ENCODE results near the gene CDC14B. TPM values are rescaled to one million over a fixed set of nuclear protein-coding genes. Genes with fewer than 3 reads are reported as not detected.
"Not testable (repeated sequence)": the region's sequence is repeated elsewhere in the genome, so short reads cannot be mapped to it uniquely, and the experiment has no call there.

The CDC14B gene
- total RNA-seq, 1 donor from 2014 or later = 21.4 TPM

DNA sequence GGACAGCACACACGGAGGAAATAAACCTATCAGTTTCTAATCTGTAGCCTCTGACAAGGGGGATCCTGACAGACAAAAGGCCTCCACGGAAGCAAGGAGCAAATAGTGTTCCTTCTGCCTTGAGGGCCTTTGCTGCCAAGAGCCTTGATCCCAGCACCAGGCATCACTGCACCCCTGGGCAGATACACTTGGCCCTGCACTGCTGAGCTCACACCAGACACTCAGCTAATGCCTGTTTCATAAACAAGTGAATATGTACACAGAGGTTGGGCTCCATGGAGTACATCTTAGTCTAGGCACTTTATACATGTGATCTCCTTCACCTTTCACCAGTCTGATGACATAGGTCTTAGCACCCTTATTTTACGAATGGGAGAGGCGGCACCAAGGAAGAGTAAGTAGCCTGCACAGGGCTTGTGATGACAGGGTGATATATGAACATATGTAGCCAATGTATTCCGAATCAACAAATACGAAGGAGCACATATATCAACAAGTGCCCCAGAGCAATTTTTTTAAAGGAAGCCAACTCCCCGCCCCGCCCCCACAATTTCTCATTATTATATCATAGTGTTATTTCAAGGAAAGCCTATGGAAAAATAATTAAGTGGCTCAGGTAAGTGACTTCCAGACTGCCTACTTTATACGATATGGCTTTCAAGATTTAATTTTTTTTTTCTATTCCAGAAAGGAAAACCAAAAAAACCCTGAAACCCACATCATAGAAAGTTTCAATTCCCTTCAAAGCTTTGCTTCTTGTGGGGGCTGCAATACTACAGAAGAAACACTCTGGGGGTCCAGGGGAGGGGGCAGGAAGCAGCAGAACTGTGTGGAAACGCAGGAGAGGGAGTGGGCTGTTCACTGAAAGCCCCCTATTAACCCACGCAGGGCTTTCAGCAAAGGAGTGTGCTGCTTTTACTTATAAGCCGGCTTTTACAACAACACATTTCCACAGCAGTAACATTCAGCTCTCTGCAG is 32.0 kb downstream of the CDC14B start:
- Mint-ChIP-seq H3K27me3 (ENCODE audit: unreplicated experiment) (no peaks in the 10 kb centered on the region), H3K9me3 (ENCODE audit: unreplicated experiment) (no peaks in the 10 kb centered on the region), H3K4me3 (ENCODE audit: unreplicated experiment) (no peak overlapping the region), H3K27ac (ENCODE audit: unreplicated experiment) (no peak overlapping the region), H3K36me3 (ENCODE audit: low read depth, unreplicated experiment) (no peaks in the 10 kb centered on the region), H3K4me1 (ENCODE audit: unreplicated experiment) (peaks cover 2% of the 10 kb centered on the region)
- TF ChIP-seq, protein P1, sequence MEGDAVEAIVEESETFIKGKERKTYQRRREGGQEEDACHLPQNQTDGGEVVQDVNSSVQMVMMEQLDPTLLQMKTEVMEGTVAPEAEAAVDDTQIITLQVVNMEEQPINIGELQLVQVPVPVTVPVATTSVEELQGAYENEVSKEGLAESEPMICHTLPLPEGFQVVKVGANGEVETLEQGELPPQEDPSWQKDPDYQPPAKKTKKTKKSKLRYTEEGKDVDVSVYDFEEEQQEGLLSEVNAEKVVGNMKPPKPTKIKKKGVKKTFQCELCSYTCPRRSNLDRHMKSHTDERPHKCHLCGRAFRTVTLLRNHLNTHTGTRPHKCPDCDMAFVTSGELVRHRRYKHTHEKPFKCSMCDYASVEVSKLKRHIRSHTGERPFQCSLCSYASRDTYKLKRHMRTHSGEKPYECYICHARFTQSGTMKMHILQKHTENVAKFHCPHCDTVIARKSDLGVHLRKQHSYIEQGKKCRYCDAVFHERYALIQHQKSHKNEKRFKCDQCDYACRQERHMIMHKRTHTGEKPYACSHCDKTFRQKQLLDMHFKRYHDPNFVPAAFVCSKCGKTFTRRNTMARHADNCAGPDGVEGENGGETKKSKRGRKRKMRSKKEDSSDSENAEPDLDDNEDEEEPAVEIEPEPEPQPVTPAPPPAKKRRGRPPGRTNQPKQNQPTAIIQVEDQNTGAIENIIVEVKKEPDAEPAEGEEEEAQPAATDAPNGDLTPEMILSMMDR (IDR thresholded peaks at IDR 0.05; ENCODE audit: unreplicated experiment) = no peak
- DNase-seq (ENCODE audit: low spot score) = no peak

DNA sequence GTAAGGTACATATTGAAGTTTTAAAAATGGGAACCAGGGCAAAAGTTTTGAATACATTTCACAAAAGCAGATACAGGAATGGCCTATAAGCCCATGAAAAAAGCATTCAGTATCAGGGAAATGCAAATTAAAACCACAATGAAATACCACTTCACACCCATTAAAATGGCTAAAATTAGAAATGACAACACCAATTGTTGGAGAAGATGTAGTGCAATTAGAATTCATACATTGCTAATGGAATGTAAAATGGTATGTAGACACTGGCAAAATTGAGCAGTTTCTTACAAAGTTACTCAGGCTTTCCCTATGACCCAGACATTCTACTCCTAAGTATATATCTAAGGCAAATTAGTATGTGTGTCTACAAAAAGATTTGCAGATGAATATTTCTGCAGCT is 34.2 kb downstream of the CDC14B start:
- Mint-ChIP-seq H3K27ac (ENCODE audit: unreplicated experiment) (no peak overlapping the region), H3K4me3 (ENCODE audit: unreplicated experiment) (no peak overlapping the region), H3K9me3 (ENCODE audit: unreplicated experiment) (no peaks in the 10 kb centered on the region), H3K27me3 (ENCODE audit: unreplicated experiment) (no peaks in the 10 kb centered on the region), H3K4me1 (ENCODE audit: unreplicated experiment) (peaks cover 15% of the 10 kb centered on the region), H3K36me3 (ENCODE audit: low read depth, unreplicated experiment) (no peaks in the 10 kb centered on the region)
- DNase-seq (ENCODE audit: low spot score) = no peak
- TF ChIP-seq, protein P1 (IDR thresholded peaks at IDR 0.05; ENCODE audit: unreplicated experiment) = no peak

GRCh38 chr9:96582199-96582598 is 37.4 kb downstream of the CDC14B start:
- H3K27me3 Mint-ChIP-seq (ENCODE audit: unreplicated experiment); DNase-seq (ENCODE audit: low spot score); H3K36me3 Mint-ChIP-seq (ENCODE audit: low read depth, unreplicated experiment); H3K4me3 Mint-ChIP-seq (ENCODE audit: unreplicated experiment); H3K9me3 Mint-ChIP-seq (ENCODE audit: unreplicated experiment): not testable (repeated sequence)
- H3K27ac Mint-ChIP-seq (ENCODE audit: unreplicated experiment) = peak overlapping the region; percentile 8
- peaks cover 15% of the 10 kb centered on the region for H3K4me1 Mint-ChIP-seq (ENCODE audit: unreplicated experiment)

GRCh38 chr9:96581786-96582185 is 37.9 kb downstream of the CDC14B start:
- TF ChIP-seq, protein P1 (IDR thresholded peaks at IDR 0.05; ENCODE audit: unreplicated experiment) = no peak
- no peaks in the 10 kb centered on the region for H3K27me3 Mint-ChIP-seq (ENCODE audit: unreplicated experiment)

GRCh38 chr9:96581301-96581700 is 38.3 kb downstream of the CDC14B start:
- H3K9me3 Mint-ChIP-seq (ENCODE audit: unreplicated experiment) = no peaks in the 10 kb centered on the region
- H3K4me1 Mint-ChIP-seq (ENCODE audit: unreplicated experiment) = peaks cover 15% of the 10 kb centered on the region
- H3K36me3 Mint-ChIP-seq (ENCODE audit: low read depth, unreplicated experiment) = no peaks in the 10 kb centered on the region
- no peak overlapping the region for H3K4me3 Mint-ChIP-seq (ENCODE audit: unreplicated experiment)
- no peak for DNase-seq (ENCODE audit: low spot score)
- TF ChIP-seq, protein P1 (IDR thresholded peaks at IDR 0.05; ENCODE audit: unreplicated experiment) = no peak
- H3K27ac Mint-ChIP-seq (ENCODE audit: unreplicated experiment) = no peak overlapping the region
- H3K27me3 Mint-ChIP-seq (ENCODE audit: unreplicated experiment) = no peaks in the 10 kb centered on the region

More at GRCh38 chr9:96581786-96582185, 37.9 kb downstream of the CDC14B start:
- H3K4me3 Mint-ChIP-seq (ENCODE audit: unreplicated experiment) = no peak overlapping the region
- H3K36me3 Mint-ChIP-seq (ENCODE audit: low read depth, unreplicated experiment) = no peaks in the 10 kb centered on the region
- no peaks in the 10 kb centered on the region for H3K9me3 Mint-ChIP-seq (ENCODE audit: unreplicated experiment)
- H3K27ac Mint-ChIP-seq (ENCODE audit: unreplicated experiment) = peak overlapping the region; percentile 8
- peaks cover 15% of the 10 kb centered on the region for H3K4me1 Mint-ChIP-seq (ENCODE audit: unreplicated experiment)
- DNase-seq (ENCODE audit: low spot score) = no peak
